Prostate gland (tissue), 2 donors: Measurements from ENCODE around the gene MYL1. TPM values are rescaled to one million over a fixed set of nuclear protein-coding genes. Genes with fewer than 3 reads are reported as not detected.

Source experiments
- DNase-seq: peaks from one replicate; pipeline ENCODE4 v3.0.0-alpha.2; 2019; ENCODE audit warnings: low spot score
- H3K27ac ChIP-seq, 2 donors: fragments of 200-600 bp; sonication (generic); 2 replicates each; pipeline ENCODE4 v1.5.1; 2017 to 2019
- H3K27me3 ChIP-seq: fragments of 200-600 bp; sonication (generic); replicated peaks from 2 replicates; pipeline ENCODE4 v1.5.1; 2019; ENCODE audit not compliant: insufficient read depth
- H3K36me3 ChIP-seq, 2 donors: fragments of 200-600 bp; sonication (generic); 1 replicate in 1 of 2; 2 replicates in 1 of 2; pipeline versions ENCODE4 v1.5.1 to v1.8.1; 2017 to 2019
- H3K4me1 ChIP-seq: fragments of 200-600 bp; sonication (generic); replicated peaks from 2 replicates; pipeline ENCODE4 v1.5.1; 2019
- H3K4me3 ChIP-seq, 2 donors: fragments of 200-600 bp; sonication (generic); 2 replicates each; pipeline ENCODE4 v1.5.1; 2017 to 2019
- H3K9me3 ChIP-seq: fragments of 200-600 bp; sonication (generic); 2 replicates; pipeline ENCODE4 v1.5.1; 2017
- POLR2A ChIP-seq: fragments of 450-650 bp; IDR thresholded peaks from one replicate; pipeline ENCODE4 v1.6.1; 2016; ENCODE audit warnings: antibody characterized with exemption, mild to moderate bottlenecking
- POLR2AphosphoS5 ChIP-seq: sonication (generic); formaldehyde crosslinking; IDR thresholded peaks from one replicate; pipeline ENCODE4 v1.6.1; 2017; ENCODE audit warnings: antibody characterized with exemption
- WGBS: methylation state at CpG from one replicate; pipeline ENCODE4 v1.1.5; 2018; 5-methylcytosine and 5-hydroxymethylcytosine counted together
- intact Hi-C: fragments of 100-400 bp; cut with DNase I; formaldehyde crosslinking; loops from one replicate; pipeline ENCODE4 v1.14.2; 2022
- total RNA-seq, 2 donors: library from RNA; depleted of rRNA; stranded (reverse); fragments of >200 nt; gene quantifications; one replicate each; pipeline ENCODE4 v1.1.0, GENCODE V29; 2016
- TF ChIP-seq, protein P1 (sequence below), 4 experiments: fragments of 200-600 bp in 2 of 4; fragments of 450-650 bp in 2 of 4; sonication (generic) in 2 of 4; IDR thresholded peaks; 1 replicate in 3 of 4; 2 replicates in 1 of 4; pipeline ENCODE4 v1.5.1; 2016 to 2019; ENCODE audit warnings: antibody characterized with exemption in 4 of 4, mild to moderate bottlenecking in 2 of 4, moderate library complexity in 2 of 4

The MYL1 gene
- total RNA-seq, 2 donors from 2014 or later = 21.9 TPM; not detected in 1

- H3K36me3 ChIP-seq = no peaks in the 10 kb centered on the region
- H3K27me3 ChIP-seq = no peaks in the 10 kb centered on the region
- TF ChIP-seq, protein P1, sequence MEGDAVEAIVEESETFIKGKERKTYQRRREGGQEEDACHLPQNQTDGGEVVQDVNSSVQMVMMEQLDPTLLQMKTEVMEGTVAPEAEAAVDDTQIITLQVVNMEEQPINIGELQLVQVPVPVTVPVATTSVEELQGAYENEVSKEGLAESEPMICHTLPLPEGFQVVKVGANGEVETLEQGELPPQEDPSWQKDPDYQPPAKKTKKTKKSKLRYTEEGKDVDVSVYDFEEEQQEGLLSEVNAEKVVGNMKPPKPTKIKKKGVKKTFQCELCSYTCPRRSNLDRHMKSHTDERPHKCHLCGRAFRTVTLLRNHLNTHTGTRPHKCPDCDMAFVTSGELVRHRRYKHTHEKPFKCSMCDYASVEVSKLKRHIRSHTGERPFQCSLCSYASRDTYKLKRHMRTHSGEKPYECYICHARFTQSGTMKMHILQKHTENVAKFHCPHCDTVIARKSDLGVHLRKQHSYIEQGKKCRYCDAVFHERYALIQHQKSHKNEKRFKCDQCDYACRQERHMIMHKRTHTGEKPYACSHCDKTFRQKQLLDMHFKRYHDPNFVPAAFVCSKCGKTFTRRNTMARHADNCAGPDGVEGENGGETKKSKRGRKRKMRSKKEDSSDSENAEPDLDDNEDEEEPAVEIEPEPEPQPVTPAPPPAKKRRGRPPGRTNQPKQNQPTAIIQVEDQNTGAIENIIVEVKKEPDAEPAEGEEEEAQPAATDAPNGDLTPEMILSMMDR (IDR thresholded peaks at IDR 0.05) = no peak
- TF ChIP-seq POLR2AphosphoS5 = no peak
- no peak for TF ChIP-seq POLR2A
- H3K4me3 ChIP-seq = no peak overlapping the region
- no peak for DNase-seq
- H3K9me3 ChIP-seq = no peaks in the 10 kb centered on the region
- H3K4me1 ChIP-seq = no peaks in the 10 kb centered on the region
- no peak overlapping the region for H3K27ac ChIP-seq
- intact Hi-C loops = no loop called here
Observed at GRCh38 chr2:210271300-210271699, 43.7 kb downstream of the MYL1 start.

- H3K27ac ChIP-seq = no peak overlapping the region
- no peaks in the 10 kb centered on the region for H3K36me3 ChIP-seq
- no peaks in the 10 kb centered on the region for H3K27me3 ChIP-seq
- no peaks in the 10 kb centered on the region for H3K4me1 ChIP-seq
- WGBS = 23% methylated on average over 3 of the region's 3 CpGs
- intact Hi-C loops = no loop called here
- TF ChIP-seq POLR2AphosphoS5 (no peak), POLR2A (no peak)
- TF ChIP-seq, protein P1 (IDR thresholded peaks at IDR 0.05) = no peak
- DNase-seq = no peak
- H3K4me3 ChIP-seq = no peak overlapping the region
- H3K9me3 ChIP-seq = no peaks in the 10 kb centered on the region
Observed at GRCh38 chr2:210269148-210269547, 45.8 kb downstream of the MYL1 start.

GRCh38 chr2:210268281-210268680, 46.7 kb downstream of the MYL1 start:
- Histone ChIP-seq H3K27ac (no peak overlapping the region), H3K27me3 (no peaks in the 10 kb centered on the region), H3K9me3 (no peaks in the 10 kb centered on the region), H3K4me1 (no peaks in the 10 kb centered on the region), H3K4me3 (no peak overlapping the region), H3K36me3 (no peaks in the 10 kb centered on the region)
- intact Hi-C loops = no loop called here
- TF ChIP-seq, protein P1 (IDR thresholded peaks at IDR 0.05) = no peak
- TF ChIP-seq POLR2AphosphoS5 (no peak), POLR2A (no peak)
- DNase-seq = no peak
- WGBS = 94% methylated on average over 1 of the region's 1 CpG

DNA sequence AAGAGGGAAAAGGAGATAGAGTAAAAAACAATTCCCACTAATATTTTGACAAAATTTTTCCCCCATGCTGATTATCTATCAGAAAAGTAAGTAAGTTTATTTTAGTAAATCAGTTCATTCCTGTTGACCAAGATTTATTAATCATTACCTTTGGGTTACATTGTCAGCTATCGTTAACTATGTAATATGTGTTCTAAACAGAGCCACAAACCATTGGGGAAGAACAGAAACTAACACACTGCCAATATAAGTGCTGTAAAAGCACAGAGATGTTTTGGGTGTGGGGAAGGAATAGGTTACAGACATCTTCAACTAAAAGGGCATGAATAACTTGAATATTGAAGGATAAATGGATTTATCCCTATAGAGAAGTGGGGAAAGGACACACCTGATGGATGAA, 47.3 kb downstream of the MYL1 start:
- intact Hi-C loops = no loop called here
- no peak overlapping the region for H3K4me3 ChIP-seq
- H3K9me3 ChIP-seq = no peaks in the 10 kb centered on the region
- no peaks in the 10 kb centered on the region for H3K27me3 ChIP-seq
- no peaks in the 10 kb centered on the region for H3K4me1 ChIP-seq
- H3K27ac ChIP-seq = no peak overlapping the region
- H3K36me3 ChIP-seq = no peaks in the 10 kb centered on the region
- TF ChIP-seq, protein P1 (IDR thresholded peaks at IDR 0.05) = no peak
- TF ChIP-seq POLR2A (no peak), POLR2AphosphoS5 (no peak)
- 61% methylated on average over 1 of the region's 1 CpG for WGBS
- no peak for DNase-seq

- WGBS = 100% methylated on average over 1 of the region's 1 CpG
- DNase-seq = no peak
- no peaks in the 10 kb centered on the region for H3K27me3 ChIP-seq
- H3K4me1 ChIP-seq = no peaks in the 10 kb centered on the region
- TF ChIP-seq POLR2A = no peak
- H3K9me3 ChIP-seq = no peaks in the 10 kb centered on the region
- H3K36me3 ChIP-seq = no peaks in the 10 kb centered on the region
- no peak overlapping the region for H3K4me3 ChIP-seq
- H3K27ac ChIP-seq = no peak overlapping the region
- intact Hi-C loops = no loop called here
Observed at GRCh38 chr2:210264282-210264681, 50.7 kb downstream of the MYL1 start.
